Measurements from ENCODE around the gene PGLYRP1.

The PGLYRP1 gene

DNA sequence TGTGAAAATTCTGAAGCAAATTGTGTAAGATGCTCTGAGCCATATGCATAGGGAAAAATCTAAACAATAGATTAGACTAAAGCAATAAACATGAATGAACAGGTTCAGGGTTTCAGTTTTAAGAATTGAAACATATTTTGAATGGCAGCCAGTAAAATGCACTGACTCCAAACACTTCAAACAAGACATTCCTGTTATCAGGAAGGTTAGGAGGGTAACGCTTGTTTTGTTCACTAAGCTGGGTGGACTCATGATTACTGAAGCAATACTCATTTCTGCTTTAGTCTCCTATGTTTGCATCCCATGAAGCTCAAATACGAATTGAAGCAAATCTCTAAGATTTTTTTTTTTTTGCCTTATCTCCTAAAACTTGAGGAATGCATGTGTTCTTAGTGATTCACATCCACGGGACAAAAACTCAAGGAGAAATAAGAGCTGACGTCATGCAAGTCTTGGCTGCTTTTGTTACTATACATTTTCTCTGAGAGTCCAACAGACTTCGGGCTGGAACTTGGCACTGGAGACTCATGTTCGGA lies 47.0 kb upstream of the PGLYRP1 start (continued):
- TF ChIP-seq, protein P1, sequence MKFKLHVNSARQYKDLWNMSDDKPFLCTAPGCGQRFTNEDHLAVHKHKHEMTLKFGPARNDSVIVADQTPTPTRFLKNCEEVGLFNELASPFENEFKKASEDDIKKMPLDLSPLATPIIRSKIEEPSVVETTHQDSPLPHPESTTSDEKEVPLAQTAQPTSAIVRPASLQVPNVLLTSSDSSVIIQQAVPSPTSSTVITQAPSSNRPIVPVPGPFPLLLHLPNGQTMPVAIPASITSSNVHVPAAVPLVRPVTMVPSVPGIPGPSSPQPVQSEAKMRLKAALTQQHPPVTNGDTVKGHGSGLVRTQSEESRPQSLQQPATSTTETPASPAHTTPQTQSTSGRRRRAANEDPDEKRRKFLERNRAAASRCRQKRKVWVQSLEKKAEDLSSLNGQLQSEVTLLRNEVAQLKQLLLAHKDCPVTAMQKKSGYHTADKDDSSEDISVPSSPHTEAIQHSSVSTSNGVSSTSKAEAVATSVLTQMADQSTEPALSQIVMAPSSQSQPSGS (tag by site-specific recombination; IDR thresholded peaks at IDR 0.05; ENCODE audit: low read depth), result peak; percentile 62; the same call in 1 of the 2 replicates
- peak; percentile 22; the same call in 1 of the 2 replicates for TF ChIP-seq KLF8 (tag by site-specific recombination; IDR thresholded peaks at IDR 0.05)

DNA sequence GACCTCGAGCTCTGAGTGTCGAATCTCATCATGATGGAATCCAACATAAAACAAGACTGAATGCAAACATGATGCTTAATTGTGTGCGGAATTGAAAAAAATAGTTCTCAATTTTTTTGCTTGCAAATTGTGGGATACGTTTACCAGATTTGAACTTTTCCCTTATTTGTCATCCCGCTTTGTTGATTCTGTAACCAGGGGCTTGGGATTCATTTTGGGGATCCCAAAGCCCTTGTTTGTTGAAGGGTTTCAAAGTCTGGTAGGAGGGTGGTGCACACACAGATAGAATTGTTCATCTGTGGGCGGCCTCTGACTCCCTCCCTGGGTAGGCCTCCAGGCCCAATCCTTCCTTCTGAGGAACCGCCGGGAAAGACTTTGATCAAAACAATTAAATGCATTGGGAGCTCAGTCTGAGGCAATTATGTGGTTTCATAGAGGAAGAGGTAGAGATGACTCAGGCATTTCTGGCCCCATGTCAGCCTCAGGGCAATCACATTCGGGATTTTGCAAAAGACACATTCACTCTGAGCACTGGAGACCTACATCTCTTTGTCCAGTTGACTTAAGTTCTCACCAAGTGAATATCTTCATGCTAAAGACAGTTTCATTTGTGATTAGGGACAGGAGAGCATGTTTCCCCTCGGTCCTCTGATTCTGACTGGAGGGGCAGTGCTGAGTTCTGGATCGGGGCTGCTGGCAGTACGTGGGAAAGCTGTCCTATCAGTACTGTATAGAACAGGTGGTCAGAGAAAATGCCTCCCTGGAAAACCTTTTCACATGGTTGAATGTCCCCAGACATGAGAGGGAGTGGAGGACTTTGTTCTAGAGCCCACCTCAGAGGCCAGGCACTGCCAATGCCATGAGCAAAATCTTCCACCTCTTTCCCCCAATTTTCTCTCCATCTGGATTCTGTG lies 45.7 kb upstream of the PGLYRP1 start:
- Histone ChIP-seq H3K27ac (ENCODE audit: extremely low read depth, low read depth, low read length) (no peak overlapping the region), H3K36me3 (ENCODE audit: control insufficient read depth in 2 of 2, insufficient read depth in 1 of 2, low read length in 2 of 2) (no peaks in the 10 kb centered on the region), H3K4me3 (ENCODE audit: low read depth, low read length) (no peak overlapping the region), H3K4me1 (ENCODE audit: control insufficient read depth, insufficient read depth, low read length) (peaks cover 27% of the 10 kb centered on the region), H3K9me3 (ENCODE audit: control insufficient read depth, insufficient read depth, low read depth, low read length) (no peaks in the 10 kb centered on the region)
- ChIA-PET CTCF (interaction anchor here (0.6 to 5.2 kb wide), 8 partner anchors 8 to 212 kb away, joined by 3 to 42 read pairs (median 4); partner anchors contain the start of gene MYPOP), POLR2A (interaction anchor here (0.6 to 1.4 kb wide), 5 partner anchors 8 to 73 kb away, joined by 3 to 5 read pairs (median 4); partner anchors contain the start of genes CCDC61 and IGFL4)
- TF ChIP-seq OSR2 (tag by site-specific recombination; IDR thresholded peaks at IDR 0.05), result peak; percentile 87
- no peak for TF ChIP-seq ZBTB21 (tag by site-specific recombination; IDR thresholded peaks at IDR 0.05)
- no peak for TF ChIP-seq ZBTB11 (tag by site-specific recombination; conservative IDR thresholded peaks at IDR 0.05; ENCODE audit: low read depth)
- peak; percentile 82 for TF ChIP-seq SP7 (tag by site-specific recombination; IDR thresholded peaks at IDR 0.05)
- TF ChIP-seq, protein P2, sequence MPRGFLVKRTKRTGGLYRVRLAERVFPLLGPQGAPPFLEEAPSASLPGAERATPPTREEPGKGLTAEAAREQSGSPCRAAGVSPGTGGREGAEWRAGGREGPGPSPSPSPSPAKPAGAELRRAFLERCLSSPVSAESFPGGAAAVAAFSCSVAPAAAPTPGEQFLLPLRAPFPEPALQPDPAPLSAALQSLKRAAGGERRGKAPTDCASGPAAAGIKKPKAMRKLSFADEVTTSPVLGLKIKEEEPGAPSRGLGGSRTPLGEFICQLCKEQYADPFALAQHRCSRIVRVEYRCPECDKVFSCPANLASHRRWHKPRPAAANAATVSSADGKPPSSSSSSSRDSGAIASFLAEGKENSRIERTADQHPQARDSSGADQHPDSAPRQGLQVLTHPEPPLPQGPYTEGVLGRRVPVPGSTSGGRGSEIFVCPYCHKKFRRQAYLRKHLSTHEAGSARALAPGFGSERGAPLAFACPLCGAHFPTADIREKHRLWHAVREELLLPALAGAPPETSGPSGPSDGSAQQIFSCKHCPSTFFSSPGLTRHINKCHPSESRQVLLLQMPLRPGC (tag by site-specific recombination; IDR thresholded peaks at IDR 0.05), result no peak
- TF ChIP-seq ZNF223 (tag by site-specific recombination; IDR thresholded peaks at IDR 0.05), result 0 out of 2 replicates have a peak, but pooled peaks have one; percentile 45
- TF ChIP-seq, protein P3, sequence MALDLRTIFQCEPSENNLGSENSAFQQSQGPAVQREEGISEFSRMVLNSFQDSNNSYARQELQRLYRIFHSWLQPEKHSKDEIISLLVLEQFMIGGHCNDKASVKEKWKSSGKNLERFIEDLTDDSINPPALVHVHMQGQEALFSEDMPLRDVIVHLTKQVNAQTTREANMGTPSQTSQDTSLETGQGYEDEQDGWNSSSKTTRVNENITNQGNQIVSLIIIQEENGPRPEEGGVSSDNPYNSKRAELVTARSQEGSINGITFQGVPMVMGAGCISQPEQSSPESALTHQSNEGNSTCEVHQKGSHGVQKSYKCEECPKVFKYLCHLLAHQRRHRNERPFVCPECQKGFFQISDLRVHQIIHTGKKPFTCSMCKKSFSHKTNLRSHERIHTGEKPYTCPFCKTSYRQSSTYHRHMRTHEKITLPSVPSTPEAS (tag by site-specific recombination; IDR thresholded peaks at IDR 0.05), result 0 out of 2 replicates have a peak, but pooled peaks have one; percentile 26
- peak; percentile 61 for TF ChIP-seq PRDM4 (tag by site-specific recombination; IDR thresholded peaks at IDR 0.05)
- peak; percentile 34; the same call in 1 of the 2 replicates for TF ChIP-seq ZBTB20 (tag by site-specific recombination; IDR thresholded peaks at IDR 0.05)
- TF ChIP-seq ZBTB17 (tag by site-specific recombination; IDR thresholded peaks at IDR 0.05), result peak; percentile 48
- TF ChIP-seq, protein P4, sequence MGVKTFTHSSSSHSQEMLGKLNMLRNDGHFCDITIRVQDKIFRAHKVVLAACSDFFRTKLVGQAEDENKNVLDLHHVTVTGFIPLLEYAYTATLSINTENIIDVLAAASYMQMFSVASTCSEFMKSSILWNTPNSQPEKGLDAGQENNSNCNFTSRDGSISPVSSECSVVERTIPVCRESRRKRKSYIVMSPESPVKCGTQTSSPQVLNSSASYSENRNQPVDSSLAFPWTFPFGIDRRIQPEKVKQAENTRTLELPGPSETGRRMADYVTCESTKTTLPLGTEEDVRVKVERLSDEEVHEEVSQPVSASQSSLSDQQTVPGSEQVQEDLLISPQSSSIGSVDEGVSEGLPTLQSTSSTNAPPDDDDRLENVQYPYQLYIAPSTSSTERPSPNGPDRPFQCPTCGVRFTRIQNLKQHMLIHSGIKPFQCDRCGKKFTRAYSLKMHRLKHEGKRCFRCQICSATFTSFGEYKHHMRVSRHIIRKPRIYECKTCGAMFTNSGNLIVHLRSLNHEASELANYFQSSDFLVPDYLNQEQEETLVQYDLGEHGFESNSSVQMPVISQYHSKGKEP (tag by site-specific recombination; IDR thresholded peaks at IDR 0.05), result peak; percentile 74; the same call in 1 of the 2 replicates
- TF ChIP-seq ZFHX2 (tag by site-specific recombination; conservative IDR thresholded peaks at IDR 0.05), result peak; percentile 70
- no peak for TF ChIP-seq ZNF677 (tag by site-specific recombination; IDR thresholded peaks at IDR 0.05)
- TF ChIP-seq, protein P5, sequence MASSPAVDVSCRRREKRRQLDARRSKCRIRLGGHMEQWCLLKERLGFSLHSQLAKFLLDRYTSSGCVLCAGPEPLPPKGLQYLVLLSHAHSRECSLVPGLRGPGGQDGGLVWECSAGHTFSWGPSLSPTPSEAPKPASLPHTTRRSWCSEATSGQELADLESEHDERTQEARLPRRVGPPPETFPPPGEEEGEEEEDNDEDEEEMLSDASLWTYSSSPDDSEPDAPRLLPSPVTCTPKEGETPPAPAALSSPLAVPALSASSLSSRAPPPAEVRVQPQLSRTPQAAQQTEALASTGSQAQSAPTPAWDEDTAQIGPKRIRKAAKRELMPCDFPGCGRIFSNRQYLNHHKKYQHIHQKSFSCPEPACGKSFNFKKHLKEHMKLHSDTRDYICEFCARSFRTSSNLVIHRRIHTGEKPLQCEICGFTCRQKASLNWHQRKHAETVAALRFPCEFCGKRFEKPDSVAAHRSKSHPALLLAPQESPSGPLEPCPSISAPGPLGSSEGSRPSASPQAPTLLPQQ (tag by site-specific recombination; IDR thresholded peaks at IDR 0.05), result peak; percentile 46; the same call in 1 of the 2 replicates
- no peak; the same call in 1 of the 2 replicates for TF ChIP-seq ZNF621 (tag by site-specific recombination; IDR thresholded peaks at IDR 0.05)
- no peak for TF ChIP-seq ZNF837 (tag by site-specific recombination; IDR thresholded peaks at IDR 0.05)

Measured in HEK293 (cell line).